HG02870 (cell line): ENCODE results near the gene OR5T1.

Source experiments
- ATAC-seq: cut with Tn5 transposase; IDR thresholded peaks from one replicate; pipeline ENCODE4 v1.9.1; 2021; ENCODE audit warnings: mild to moderate bottlenecking, moderate library complexity; ENCODE audit not compliant: unreplicated experiment

Gene OR5T1

GRCh38 chr11:56273854-56274253 is at the start of gene OR5T1:
OR5T1 (plus strand) TSS chr11:56274154; CDS start chr11:56275639, 1,485 bp downstream.
- ATAC-seq = no peak

GRCh38 chr11:56234155-56234554 is 39.8 kb upstream of the OR5T1 start, which contains the start of gene OR5T2:
OR5T2 (minus strand) TSS chr11:56234255; CDS start chr11:56233062, 1,193 bp downstream.
- no peak for ATAC-seq

DNA sequence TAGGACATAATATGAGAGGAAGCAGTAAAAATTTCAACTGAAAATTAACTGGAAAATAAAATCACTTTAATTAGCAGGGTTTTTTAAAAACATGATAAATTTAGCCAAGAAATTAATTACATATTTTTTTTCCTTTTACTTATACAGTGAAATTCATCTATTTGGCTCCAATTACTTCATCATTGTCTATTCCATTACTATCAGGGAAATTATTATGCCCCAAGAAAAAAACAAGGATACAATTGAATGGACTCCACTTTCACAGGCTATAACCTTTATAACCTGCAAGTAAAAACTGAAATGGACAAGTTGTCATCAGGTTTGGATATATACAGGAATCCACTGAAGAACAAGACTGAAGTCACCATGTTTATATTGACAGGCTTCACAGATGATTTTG is 22.0 kb upstream of the OR5T1 start, which contains the start of gene OR5T3:
OR5T3 (plus strand) TSS at position 301 of the 400 bp plus-strand sequence; CDS start at position 301, 0 bp downstream.
- no peak for ATAC-seq

DNA sequence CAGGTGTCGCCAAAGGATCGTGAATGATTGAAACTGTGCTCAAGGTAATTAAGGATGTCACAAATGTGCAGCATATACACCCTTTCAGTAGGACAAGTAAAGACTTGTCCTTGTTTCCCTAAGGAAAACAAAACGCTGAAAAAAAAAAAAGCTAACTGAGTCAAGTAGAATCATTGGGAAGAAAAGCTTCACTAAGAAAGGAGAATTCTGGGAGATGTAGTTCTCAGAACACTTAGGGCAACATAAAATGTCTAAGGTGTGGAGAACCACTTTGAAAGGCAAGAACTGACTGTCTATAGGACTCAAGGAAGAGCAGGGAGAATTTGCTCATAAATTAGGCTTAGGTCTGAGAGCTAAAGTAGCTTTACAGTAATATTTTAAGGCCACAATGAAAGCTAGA is 2.9 kb upstream of the OR5T1 start:
- ATAC-seq = no peak

GRCh38 chr11:56292154-56292553 is 18.2 kb downstream of the OR5T1 start, which contains the start of gene OR8H1:
OR8H1 (minus strand) TSS chr11:56292254; CDS start chr11:56291062, 1,192 bp downstream.
- ATAC-seq = no peak

- ATAC-seq = no peak
These were observed 22.9 kb downstream of the OR5T1 start for GRCh38 chr11:56296898-56297297.

DNA sequence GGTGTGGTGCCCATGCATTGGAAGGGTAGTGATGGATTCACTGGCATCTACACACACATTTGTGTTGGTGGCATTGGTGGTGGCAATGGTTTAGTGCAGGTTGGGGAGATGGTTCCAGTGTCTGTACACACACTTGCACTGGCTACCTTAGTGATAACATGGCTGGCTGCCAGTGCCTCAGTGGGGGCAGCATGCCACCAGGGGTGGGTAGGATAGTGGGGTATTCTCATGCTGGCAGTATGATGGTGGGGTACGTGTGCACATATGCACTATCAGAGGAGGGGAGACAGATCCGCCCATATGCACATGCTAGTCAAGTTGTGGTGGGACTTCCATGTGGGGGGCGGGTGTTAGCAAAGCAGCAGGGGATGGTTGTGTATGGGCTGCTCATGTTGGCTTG is 33.9 kb downstream of the OR5T1 start:
- no peak for ATAC-seq

DNA sequence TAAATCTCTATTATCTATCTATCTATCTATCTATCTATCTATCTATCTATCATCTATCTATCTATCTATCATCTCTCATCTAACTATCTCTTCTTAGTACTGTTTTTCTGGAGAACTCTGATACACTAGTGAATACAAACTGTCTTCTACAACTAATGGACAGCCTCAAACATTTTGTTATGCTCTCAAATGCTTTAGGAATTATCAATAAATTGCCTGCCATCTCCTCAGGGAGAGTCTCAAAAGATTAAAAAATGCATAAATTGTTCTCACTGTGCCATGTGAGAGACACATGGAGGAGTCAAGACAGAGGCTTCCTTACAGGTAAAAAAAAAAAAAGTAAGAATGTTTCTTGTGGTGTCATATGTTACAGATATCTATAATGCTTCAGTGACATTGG is 40.9 kb downstream of the OR5T1 start, which contains the start of gene OR8K3:
OR8K3 (plus strand) TSS at position 301 of the 400 bp plus-strand sequence. CDS start 3,163 bp downstream, outside the sequence.
- ATAC-seq = no peak
